CD4-positive, alpha-beta T cell (primary cell): ENCODE measurements around the gene TPD52L1. TPM values are rescaled to one million over a fixed set of nuclear protein-coding genes. Genes with fewer than 3 reads are reported as not detected.
"Not testable (repeated sequence)": the region's sequence is repeated elsewhere in the genome, so short reads cannot be mapped to it uniquely, and the experiment has no call there.

Source experiments
- ATAC-seq: fragments of 200-7000 bp; cut with Tn5 transposase; one replicate; pipeline ENCODE4 v1.10.0; 2022; ENCODE audit warnings: mild to moderate bottlenecking; ENCODE audit not compliant: poor library complexity
- CTCF ChIA-PET: fragments of 350-600 bp; sonication (Branson Sonifier 250); formaldehyde crosslinking; loops from one replicate; lab custom pipeline; 2021; ENCODE audit warnings: antibody characterized with exemption, inconsistent platforms; lab: Charles Lee
- POLR2A ChIA-PET: fragments of 350-600 bp; sonication (Branson Sonifier 250); formaldehyde crosslinking; loops from one replicate; lab custom pipeline; 2021; ENCODE audit warnings: antibody characterized with exemption, inconsistent platforms; lab: Charles Lee
- DNase-seq, 14 experiments: peaks; one replicate each; pipeline ENCODE4 v3.0.0-alpha.2; 2013 to 2020; ENCODE audit warnings: mixed read lengths in 2 of 14
- H3K27ac ChIP-seq, 2 donors: one replicate each; pipeline versions ENCODE4 v1.5.1 to v1.7.0; 2013; ENCODE audit warnings: low read length in 2 of 2, low read depth in 1 of 2, mild to moderate bottlenecking in 1 of 2
- H3K27me3 ChIP-seq, 2 experiments: 1 replicate in 1 of 2; 2 replicates in 1 of 2; pipeline versions ENCODE4 v1.6.1 to v1.7.0; 2013; ENCODE audit warnings: low read length in 2 of 2, control low read depth in 1 of 2, mild to moderate bottlenecking in 1 of 2, moderate library complexity in 1 of 2; ENCODE audit not compliant: insufficient read depth in 2 of 2, control insufficient read depth in 1 of 2
- H3K36me3 ChIP-seq: one replicate; pipeline ENCODE4 v1.6.1; 2013; ENCODE audit warnings: low read length, control low read depth; ENCODE audit not compliant: insufficient read depth
- H3K4me1 ChIP-seq: one replicate; pipeline ENCODE4 v1.6.1; 2013; ENCODE audit warnings: low read length, control low read depth; ENCODE audit not compliant: insufficient read depth
- H3K4me3 ChIP-seq: one replicate; pipeline ENCODE4 v1.5.1; 2013; ENCODE audit warnings: mild to moderate bottlenecking, low read length, moderate library complexity
- H3K9me3 ChIP-seq, 2 experiments: 1 replicate in 1 of 2; 2 replicates in 1 of 2; pipeline versions ENCODE4 v1.6.1 to v1.7.0; 2013; ENCODE audit warnings: low read length in 2 of 2, mild to moderate bottlenecking in 2 of 2, control low read depth in 1 of 2, moderate library complexity in 1 of 2; ENCODE audit not compliant: control insufficient read depth in 1 of 2, insufficient read depth in 1 of 2
- H3K27ac Mint-ChIP-seq: one replicate; pipeline ENCODE4 v1.8.0; 2020; ENCODE audit warnings: mixed read lengths
- H3K27me3 Mint-ChIP-seq: one replicate; pipeline ENCODE4 v1.8.0; 2021; ENCODE audit warnings: mixed read lengths
- H3K36me3 Mint-ChIP-seq: one replicate; pipeline ENCODE4 v1.8.0; 2021; ENCODE audit warnings: low read depth, mixed read lengths
- H3K4me1 Mint-ChIP-seq: one replicate; pipeline ENCODE4 v1.8.0; 2021; ENCODE audit warnings: low read depth, mixed read lengths
- H3K4me3 Mint-ChIP-seq: one replicate; pipeline ENCODE4 v1.8.0; 2020; ENCODE audit warnings: mild to moderate bottlenecking, mixed read lengths
- H3K9me3 Mint-ChIP-seq: one replicate; pipeline ENCODE4 v1.8.0; 2020; ENCODE audit warnings: mixed read lengths
- intact Hi-C, 2 experiments: fragments of 100-400 bp; cut with DNase I in 1 of 2; cut with micrococcal nuclease in 1 of 2; formaldehyde crosslinking; loops; one replicate each; pipeline versions ENCODE4 v1.15.1 to v1.9.0; 2023 to 2025; cut with DNase I, micrococcal nuclease
- total RNA-seq, 174 experiments: library from RNA in 2 of 174; stranded (reverse) in 2 of 174; gene quantifications; one replicate each; pipeline ENCODE4 v1.2.3 and lab custom pipeline; 2021 to 2026
- TF ChIP-seq, protein P1 (sequence below): fragments of 200-600 bp; IDR thresholded peaks from one replicate; pipeline ENCODE4 v1.8.0; 2022; ENCODE audit warnings: antibody characterized with exemption, mild to moderate bottlenecking

Gene TPD52L1
- total RNA-seq, 2 experiments from 2014 or later, result not detected

DNA sequence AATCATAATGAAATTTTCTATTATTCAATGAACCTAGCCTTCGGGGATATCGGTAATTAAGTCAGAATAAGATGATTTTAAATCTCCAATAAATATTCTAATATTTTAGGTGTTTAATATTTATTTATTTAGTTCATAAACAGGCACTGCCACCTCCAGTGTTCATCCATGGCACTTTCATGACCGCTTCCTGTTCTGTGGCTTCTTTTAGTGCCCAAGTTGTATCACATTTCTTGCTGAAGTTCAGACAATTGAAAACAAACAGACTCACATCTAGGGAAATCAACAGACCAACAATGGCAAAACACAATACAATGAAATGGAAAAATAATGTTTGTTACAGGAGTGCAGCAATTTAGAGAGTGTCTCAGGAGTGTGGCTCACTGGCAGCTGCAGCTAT lies 122.2 kb downstream of the TPD52L1 start:
- H3K27ac Mint-ChIP-seq, result peak overlapping the region; percentile 21
- intact Hi-C loops, result no loop called here
- no peak overlapping the region for H3K27ac ChIP-seq

DNA sequence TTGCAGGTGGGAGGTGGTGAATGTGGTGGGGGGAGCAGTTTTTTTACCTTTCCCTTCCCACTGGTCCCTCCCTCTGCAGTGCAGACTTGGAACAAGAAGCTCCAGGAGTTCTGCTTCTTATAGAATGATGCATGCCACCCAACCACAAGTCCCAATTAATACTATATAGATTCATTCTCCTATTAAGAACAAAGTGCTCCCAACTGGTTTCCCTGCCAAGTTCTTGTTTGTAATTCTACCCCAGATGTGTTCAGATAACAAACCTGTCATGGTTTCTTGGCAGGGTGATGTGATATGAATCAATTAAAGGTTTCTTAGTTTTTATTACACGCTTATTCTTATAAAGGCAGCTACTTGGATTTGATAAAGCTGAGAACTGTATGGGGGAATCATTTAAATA lies 124.3 kb downstream of the TPD52L1 start:
- H3K27me3 Mint-ChIP-seq, result no peaks in the 10 kb centered on the region
- Histone ChIP-seq H3K27ac (no peak overlapping the region), H3K4me1 (peaks cover 12% of the 10 kb centered on the region), H3K36me3 (peaks cover 49% of the 10 kb centered on the region), H3K4me3 (no peak overlapping the region), H3K27me3 (no peaks in the 10 kb centered on the region), H3K9me3 (peaks cover 6 to 8% of the 10 kb centered on the region in 2 experiments)
- H3K4me1 Mint-ChIP-seq, result peaks cover 48% of the 10 kb centered on the region
- H3K9me3 Mint-ChIP-seq, result no peaks in the 10 kb centered on the region
- H3K27ac Mint-ChIP-seq, result no peak overlapping the region
- POLR2A ChIA-PET, result no interaction called here
- intact Hi-C loops, result no loop called here
- H3K4me3 Mint-ChIP-seq, result no peak overlapping the region
- TF ChIP-seq, protein P1, sequence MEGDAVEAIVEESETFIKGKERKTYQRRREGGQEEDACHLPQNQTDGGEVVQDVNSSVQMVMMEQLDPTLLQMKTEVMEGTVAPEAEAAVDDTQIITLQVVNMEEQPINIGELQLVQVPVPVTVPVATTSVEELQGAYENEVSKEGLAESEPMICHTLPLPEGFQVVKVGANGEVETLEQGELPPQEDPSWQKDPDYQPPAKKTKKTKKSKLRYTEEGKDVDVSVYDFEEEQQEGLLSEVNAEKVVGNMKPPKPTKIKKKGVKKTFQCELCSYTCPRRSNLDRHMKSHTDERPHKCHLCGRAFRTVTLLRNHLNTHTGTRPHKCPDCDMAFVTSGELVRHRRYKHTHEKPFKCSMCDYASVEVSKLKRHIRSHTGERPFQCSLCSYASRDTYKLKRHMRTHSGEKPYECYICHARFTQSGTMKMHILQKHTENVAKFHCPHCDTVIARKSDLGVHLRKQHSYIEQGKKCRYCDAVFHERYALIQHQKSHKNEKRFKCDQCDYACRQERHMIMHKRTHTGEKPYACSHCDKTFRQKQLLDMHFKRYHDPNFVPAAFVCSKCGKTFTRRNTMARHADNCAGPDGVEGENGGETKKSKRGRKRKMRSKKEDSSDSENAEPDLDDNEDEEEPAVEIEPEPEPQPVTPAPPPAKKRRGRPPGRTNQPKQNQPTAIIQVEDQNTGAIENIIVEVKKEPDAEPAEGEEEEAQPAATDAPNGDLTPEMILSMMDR, result no peak
- H3K36me3 Mint-ChIP-seq, result peaks cover 95% of the 10 kb centered on the region
- CTCF ChIA-PET, result no interaction called here
- no peak for ATAC-seq
- no peak for DNase-seq

More for the DNA sequence above, 122.2 kb downstream of the TPD52L1 start:
- DNase-seq, result peak in 1 of 14 experiments; percentile 17
- ATAC-seq, result no peak
- H3K9me3 Mint-ChIP-seq, result no peaks in the 10 kb centered on the region
- no peaks in the 10 kb centered on the region for H3K27me3 Mint-ChIP-seq
- peaks cover 30% of the 10 kb centered on the region for H3K4me1 Mint-ChIP-seq
- H3K36me3 ChIP-seq, result peaks cover 43% of the 10 kb centered on the region
- no peak overlapping the region for H3K4me3 ChIP-seq
- peaks cover 11% of the 10 kb centered on the region for H3K4me1 ChIP-seq
- peaks cover 2 to 6% of the 10 kb centered on the region in 2 experiments for H3K9me3 ChIP-seq
- ChIA-PET POLR2A (no interaction called here), CTCF (no interaction called here)
- TF ChIP-seq, protein P1, result no peak
- peaks cover 95% of the 10 kb centered on the region for H3K36me3 Mint-ChIP-seq
- no peak overlapping the region for H3K4me3 Mint-ChIP-seq
- no peaks in the 10 kb centered on the region for H3K27me3 ChIP-seq

DNA sequence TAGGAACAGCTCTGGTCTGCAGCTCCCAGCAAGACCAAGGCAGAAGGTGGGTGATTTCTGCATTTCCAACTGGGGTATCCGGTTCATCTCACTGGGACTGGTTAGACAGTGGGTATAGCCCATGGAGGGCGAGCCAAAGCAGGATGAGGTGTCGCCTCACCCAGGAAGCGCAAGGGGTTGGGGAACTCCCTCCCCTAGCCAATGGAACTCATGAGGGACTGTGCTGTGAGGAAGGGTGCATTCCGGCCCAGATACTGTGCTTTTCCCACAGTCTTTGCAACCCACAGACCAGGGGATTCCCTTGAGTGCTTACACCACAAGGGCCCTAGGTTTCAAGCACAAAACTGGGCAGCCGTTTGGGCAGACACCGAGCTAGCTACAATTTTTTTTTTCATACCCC lies 126.4 kb downstream of the TPD52L1 start:
- peak; percentile 21 for ATAC-seq
- Histone ChIP-seq H3K27ac (no peak overlapping the region), H3K4me3 (no peak overlapping the region), H3K36me3 (peaks cover 34% of the 10 kb centered on the region), H3K4me1 (peaks cover 12% of the 10 kb centered on the region), H3K9me3 (peaks cover 6 to 8% of the 10 kb centered on the region in 2 experiments), H3K27me3 (no peaks in the 10 kb centered on the region)
- POLR2A ChIA-PET, result no interaction called here
- peak in 2 of 14 experiments; percentile 46 to 59 for DNase-seq
- Mint-ChIP-seq H3K9me3 (no peaks in the 10 kb centered on the region), H3K27ac (no peak overlapping the region), H3K36me3 (peaks cover 98% of the 10 kb centered on the region), H3K4me1 (peaks cover 69% of the 10 kb centered on the region), H3K27me3 (no peaks in the 10 kb centered on the region), H3K4me3 (no peak overlapping the region)
- TF ChIP-seq, protein P1, result no peak
- CTCF ChIA-PET, result no interaction called here
- intact Hi-C loops, result no loop called here

DNA sequence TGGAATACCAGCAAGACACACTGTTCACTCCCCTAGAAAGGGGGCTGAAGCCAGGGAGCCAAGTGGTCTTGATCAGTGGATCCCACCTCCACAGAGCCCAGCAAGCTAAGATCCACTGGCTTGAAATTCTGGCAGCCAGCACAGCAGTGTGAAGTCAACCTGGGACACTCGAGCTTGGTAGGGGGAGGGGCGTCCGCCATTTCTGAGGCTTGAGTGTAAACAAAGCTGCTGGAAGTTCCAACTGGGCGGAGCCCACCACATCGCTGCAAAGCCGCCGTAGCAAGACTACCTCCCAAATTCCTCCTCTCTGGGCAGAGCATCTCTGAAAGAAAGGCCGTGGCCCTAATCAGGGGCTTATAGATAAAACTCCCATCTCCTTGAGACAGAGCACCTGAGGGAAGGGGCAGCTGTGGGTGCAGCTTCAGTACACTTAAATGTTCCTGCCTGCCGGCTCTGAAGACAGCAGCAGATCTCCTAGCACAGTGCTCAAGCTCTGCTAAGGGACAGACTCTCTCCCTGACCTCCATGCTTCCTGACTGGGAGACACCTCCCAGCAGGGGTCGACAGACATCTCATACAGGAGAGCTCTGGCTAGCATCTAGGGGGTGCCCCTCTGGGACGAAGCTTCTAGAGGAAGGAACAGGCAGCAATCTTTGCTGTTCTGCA lies 126.9 kb downstream of the TPD52L1 start:
- H3K27ac Mint-ChIP-seq, H3K9me3 ChIP-seq, H3K27me3 Mint-ChIP-seq, intact Hi-C loops, H3K9me3 Mint-ChIP-seq, H3K27me3 ChIP-seq, POLR2A ChIA-PET, ATAC-seq, H3K27ac ChIP-seq, H3K4me3 ChIP-seq, DNase-seq, H3K4me3 Mint-ChIP-seq, CTCF ChIA-PET: not testable (repeated sequence)
- Mint-ChIP-seq H3K36me3 (peaks cover 98% of the 10 kb centered on the region), H3K4me1 (peaks cover 67% of the 10 kb centered on the region)
- H3K4me1 ChIP-seq, result peaks cover 12% of the 10 kb centered on the region
- H3K36me3 ChIP-seq, result peaks cover 36% of the 10 kb centered on the region

DNA sequence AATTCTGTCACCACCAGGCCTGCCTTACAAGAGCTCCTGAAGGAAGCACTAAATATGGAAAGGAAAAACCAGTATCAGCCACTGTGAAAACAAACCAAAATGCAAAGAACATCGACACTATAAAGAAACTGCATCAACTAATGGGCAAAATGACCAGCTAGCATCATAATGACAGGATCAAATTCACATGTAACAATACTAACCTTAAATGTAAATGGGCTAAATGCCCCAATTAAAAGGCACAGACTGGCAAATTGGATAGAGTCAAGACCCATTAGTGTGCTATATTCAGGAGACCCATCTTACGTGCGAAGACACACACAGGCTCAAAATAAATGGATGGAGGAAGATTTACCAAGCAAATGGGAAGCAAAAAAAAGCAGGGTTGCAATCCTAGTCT lies 128.9 kb downstream of the TPD52L1 start:
- POLR2A ChIA-PET, H3K4me1 ChIP-seq, H3K4me3 ChIP-seq, H3K4me3 Mint-ChIP-seq, H3K9me3 ChIP-seq, intact Hi-C loops, CTCF ChIA-PET, H3K27me3 Mint-ChIP-seq, H3K9me3 Mint-ChIP-seq, ATAC-seq, H3K27me3 ChIP-seq, H3K27ac ChIP-seq, DNase-seq, H3K27ac Mint-ChIP-seq: not testable (repeated sequence)
- Mint-ChIP-seq H3K4me1 (peaks cover 63% of the 10 kb centered on the region), H3K36me3 (peaks cover 98% of the 10 kb centered on the region)
- H3K36me3 ChIP-seq, result peaks cover 39% of the 10 kb centered on the region
